ENCODE data around the gene CHORDC1. TPM values are rescaled to one million over a fixed set of nuclear protein-coding genes. Genes with fewer than 3 reads are reported as not detected.
A peak's percentile ranks its signal among the peaks of the same experiment; 100 is the strongest.
"Not testable (repeated sequence)": the region's sequence is repeated elsewhere in the genome, so short reads cannot be mapped to it uniquely, and the experiment has no call there.

The CHORDC1 gene
- total RNA-seq, 1 donor from 2014 or later: 59.2 TPM

DNA sequence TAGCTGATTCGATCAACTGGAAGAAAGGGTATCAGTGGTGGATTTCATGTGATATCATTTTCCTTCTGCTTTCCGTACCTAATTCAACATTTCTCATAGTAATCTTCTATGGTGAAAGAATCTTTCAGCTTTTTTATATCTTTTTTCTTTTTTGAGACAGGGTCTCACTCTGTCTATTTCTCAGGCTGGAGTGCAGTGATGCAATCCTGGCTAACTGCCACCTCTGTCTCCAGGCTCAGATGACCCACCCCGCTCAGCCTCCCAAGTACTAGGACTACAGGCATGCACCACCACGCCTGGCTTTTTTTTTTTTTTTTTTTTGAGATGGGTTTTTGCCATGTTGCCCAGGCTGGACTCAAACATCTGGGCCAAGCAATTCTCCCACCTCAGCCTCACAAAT lies 18.6 kb upstream of the CHORDC1 start:
- Mint-ChIP-seq H3K4me3 (ENCODE audit: unreplicated experiment) (no peak overlapping the region), H3K27ac (ENCODE audit: unreplicated experiment) (no peak overlapping the region)
- no peaks in the 10 kb centered on the region for H3K79me2 ChIP-seq (ENCODE audit: insufficient read depth, low read length)

GRCh38 chr11:90239967-90240636 lies 17.3 kb upstream of the CHORDC1 start:
- not testable (repeated sequence) for H4K20me1 ChIP-seq (ENCODE audit: insufficient read depth, low read length); H3K9ac ChIP-seq (ENCODE audit: low read length); H3K27ac ChIP-seq (ENCODE audit: low read depth, low read length); H3K36me3 ChIP-seq (ENCODE audit: insufficient read depth, low read length); DNase-seq (ENCODE audit: low read depth); H3K9me3 Mint-ChIP-seq (ENCODE audit: unreplicated experiment); H3K4me1 Mint-ChIP-seq (ENCODE audit: low read depth, unreplicated experiment); H3K4me3 ChIP-seq (ENCODE audit: insufficient read depth, low read depth, low read length); H3K36me3 Mint-ChIP-seq (ENCODE audit: low read depth, unreplicated experiment); H3K4me1 ChIP-seq (ENCODE audit: insufficient read depth, low read length); FAIRE-seq; H3K27ac Mint-ChIP-seq (ENCODE audit: unreplicated experiment); H3K4me3 Mint-ChIP-seq (ENCODE audit: unreplicated experiment); H3K9me3 ChIP-seq (ENCODE audit: insufficient read depth, low read depth, low read length); H3K27me3 Mint-ChIP-seq (ENCODE audit: low read depth, unreplicated experiment); H3K27me3 ChIP-seq (ENCODE audit: insufficient read depth, low read length); H3K79me2 ChIP-seq (ENCODE audit: insufficient read depth, low read length)
- Histone ChIP-seq H3K4me2 (ENCODE audit: low read length) (peak overlapping the region; percentile 30), H2AFZ (ENCODE audit: low read depth, low read length) (peak overlapping the region; percentile 34)

More for the DNA sequence above, 18.6 kb upstream of the CHORDC1 start:
- Histone ChIP-seq H3K4me1 (ENCODE audit: insufficient read depth, low read length) (no peaks in the 10 kb centered on the region), H3K36me3 (ENCODE audit: insufficient read depth, low read length) (no peaks in the 10 kb centered on the region), H3K9me3 (ENCODE audit: insufficient read depth, low read depth, low read length) (no peaks in the 10 kb centered on the region), H4K20me1 (ENCODE audit: insufficient read depth, low read length) (no peaks in the 10 kb centered on the region), H3K4me2 (ENCODE audit: low read length) (no peak overlapping the region), H2AFZ (ENCODE audit: low read depth, low read length) (no peak overlapping the region), H3K9ac (ENCODE audit: low read length) (no peak overlapping the region), H3K4me3 (ENCODE audit: insufficient read depth, low read depth, low read length) (no peak overlapping the region), H3K27me3 (ENCODE audit: insufficient read depth, low read length) (no peaks in the 10 kb centered on the region), H3K27ac (ENCODE audit: low read depth, low read length) (no peak overlapping the region)
- no peak for TF ChIP-seq EZH2 (IDR thresholded peaks at IDR 0.05; ENCODE audit: insufficient read depth, low read length)
- TF ChIP-seq, protein P1, sequence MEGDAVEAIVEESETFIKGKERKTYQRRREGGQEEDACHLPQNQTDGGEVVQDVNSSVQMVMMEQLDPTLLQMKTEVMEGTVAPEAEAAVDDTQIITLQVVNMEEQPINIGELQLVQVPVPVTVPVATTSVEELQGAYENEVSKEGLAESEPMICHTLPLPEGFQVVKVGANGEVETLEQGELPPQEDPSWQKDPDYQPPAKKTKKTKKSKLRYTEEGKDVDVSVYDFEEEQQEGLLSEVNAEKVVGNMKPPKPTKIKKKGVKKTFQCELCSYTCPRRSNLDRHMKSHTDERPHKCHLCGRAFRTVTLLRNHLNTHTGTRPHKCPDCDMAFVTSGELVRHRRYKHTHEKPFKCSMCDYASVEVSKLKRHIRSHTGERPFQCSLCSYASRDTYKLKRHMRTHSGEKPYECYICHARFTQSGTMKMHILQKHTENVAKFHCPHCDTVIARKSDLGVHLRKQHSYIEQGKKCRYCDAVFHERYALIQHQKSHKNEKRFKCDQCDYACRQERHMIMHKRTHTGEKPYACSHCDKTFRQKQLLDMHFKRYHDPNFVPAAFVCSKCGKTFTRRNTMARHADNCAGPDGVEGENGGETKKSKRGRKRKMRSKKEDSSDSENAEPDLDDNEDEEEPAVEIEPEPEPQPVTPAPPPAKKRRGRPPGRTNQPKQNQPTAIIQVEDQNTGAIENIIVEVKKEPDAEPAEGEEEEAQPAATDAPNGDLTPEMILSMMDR (IDR thresholded peaks at IDR 0.05; ENCODE audit: insufficient read depth, low read depth, low read length): no peak
- no peaks in the 10 kb centered on the region for H3K4me1 Mint-ChIP-seq (ENCODE audit: low read depth, unreplicated experiment)
- peaks cover 2% of the 10 kb centered on the region for H3K36me3 Mint-ChIP-seq (ENCODE audit: low read depth, unreplicated experiment)
- H3K27me3 Mint-ChIP-seq (ENCODE audit: low read depth, unreplicated experiment): no peaks in the 10 kb centered on the region
- no peak for FAIRE-seq
- DNase-seq (ENCODE audit: low read depth): no peak
- peaks cover 5% of the 10 kb centered on the region for H3K9me3 Mint-ChIP-seq (ENCODE audit: unreplicated experiment)

DNA sequence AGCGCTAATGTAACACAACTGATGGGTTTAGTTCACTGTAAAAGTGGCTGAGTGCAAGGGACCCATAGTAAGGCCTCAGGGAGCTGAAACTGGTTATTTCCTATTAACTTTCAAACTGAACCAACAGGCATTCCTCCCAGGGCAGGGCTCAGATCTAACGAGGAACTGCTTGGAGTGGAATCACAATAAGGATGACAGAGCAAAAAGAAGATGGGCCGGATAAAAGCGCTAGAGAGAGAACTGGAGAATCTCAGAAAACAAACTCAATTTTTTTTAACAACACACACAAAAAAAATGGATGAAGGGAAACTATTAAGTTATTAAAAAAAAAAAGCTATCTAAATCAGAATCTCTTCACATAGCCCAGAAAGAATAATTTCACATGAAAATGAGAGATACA lies 14.2 kb upstream of the CHORDC1 start:
- Mint-ChIP-seq H3K36me3 (ENCODE audit: low read depth, unreplicated experiment) (peaks cover 2% of the 10 kb centered on the region), H3K27me3 (ENCODE audit: low read depth, unreplicated experiment) (no peaks in the 10 kb centered on the region), H3K27ac (ENCODE audit: unreplicated experiment) (no peak overlapping the region), H3K4me3 (ENCODE audit: unreplicated experiment) (no peak overlapping the region), H3K4me1 (ENCODE audit: low read depth, unreplicated experiment) (peaks cover 7% of the 10 kb centered on the region), H3K9me3 (ENCODE audit: unreplicated experiment) (peaks cover 5% of the 10 kb centered on the region)
- no peak for DNase-seq (ENCODE audit: low read depth)
- no peak for FAIRE-seq
- TF ChIP-seq EZH2 (IDR thresholded peaks at IDR 0.05; ENCODE audit: insufficient read depth, low read length): no peak
- TF ChIP-seq, protein P1 (IDR thresholded peaks at IDR 0.05; ENCODE audit: insufficient read depth, low read depth, low read length): no peak
- no peak overlapping the region for H3K27ac ChIP-seq (ENCODE audit: low read depth, low read length)
- H3K9me3 ChIP-seq (ENCODE audit: insufficient read depth, low read depth, low read length): no peaks in the 10 kb centered on the region
- no peaks in the 10 kb centered on the region for H4K20me1 ChIP-seq (ENCODE audit: insufficient read depth, low read length)
- no peak overlapping the region for H3K4me3 ChIP-seq (ENCODE audit: insufficient read depth, low read depth, low read length)
- no peak overlapping the region for H2AFZ ChIP-seq (ENCODE audit: low read depth, low read length)
- H3K9ac ChIP-seq (ENCODE audit: low read length): no peak overlapping the region
- H3K36me3 ChIP-seq (ENCODE audit: insufficient read depth, low read length): no peaks in the 10 kb centered on the region
- no peaks in the 10 kb centered on the region for H3K4me1 ChIP-seq (ENCODE audit: insufficient read depth, low read length)
- no peaks in the 10 kb centered on the region for H3K27me3 ChIP-seq (ENCODE audit: insufficient read depth, low read length)
- no peaks in the 10 kb centered on the region for H3K79me2 ChIP-seq (ENCODE audit: insufficient read depth, low read length)
- H3K4me2 ChIP-seq (ENCODE audit: low read length): no peak overlapping the region
